NCI-H2196 treated with DMSO at 0.1 percent for 48 hours (cell line): ENCODE results near the gene STRN3.

Source experiments
- DNase-seq: peaks from one replicate; lab custom pipeline; 2025; ENCODE audit not compliant: unreplicated experiment; lab: John Stamatoyannopoulos, UW

Gene STRN3

DNA sequence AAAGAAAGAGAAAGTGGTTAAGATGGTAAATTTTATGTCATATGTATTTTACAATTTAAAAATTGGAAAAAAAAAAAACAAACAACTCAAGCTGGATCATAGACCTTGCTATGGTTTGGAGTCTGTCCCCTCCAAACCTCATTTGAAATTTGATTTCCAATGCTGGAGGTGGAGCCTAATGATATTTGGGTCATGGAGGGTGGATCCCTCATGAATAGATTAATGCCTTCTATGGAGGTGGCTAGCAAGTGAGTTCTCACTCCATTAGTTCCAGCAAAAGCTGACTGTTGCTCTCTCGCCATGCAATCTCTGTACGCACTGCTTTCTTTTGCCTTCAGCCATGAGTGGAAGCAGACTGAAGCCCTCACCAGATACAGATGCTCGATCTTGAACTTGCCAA, 22.9 kb downstream of the STRN3 start:
- no peak for DNase-seq

- DNase-seq = no peak
These were observed 24.9 kb downstream of the STRN3 start for GRCh38 chr14:31001339-31001658.

DNA sequence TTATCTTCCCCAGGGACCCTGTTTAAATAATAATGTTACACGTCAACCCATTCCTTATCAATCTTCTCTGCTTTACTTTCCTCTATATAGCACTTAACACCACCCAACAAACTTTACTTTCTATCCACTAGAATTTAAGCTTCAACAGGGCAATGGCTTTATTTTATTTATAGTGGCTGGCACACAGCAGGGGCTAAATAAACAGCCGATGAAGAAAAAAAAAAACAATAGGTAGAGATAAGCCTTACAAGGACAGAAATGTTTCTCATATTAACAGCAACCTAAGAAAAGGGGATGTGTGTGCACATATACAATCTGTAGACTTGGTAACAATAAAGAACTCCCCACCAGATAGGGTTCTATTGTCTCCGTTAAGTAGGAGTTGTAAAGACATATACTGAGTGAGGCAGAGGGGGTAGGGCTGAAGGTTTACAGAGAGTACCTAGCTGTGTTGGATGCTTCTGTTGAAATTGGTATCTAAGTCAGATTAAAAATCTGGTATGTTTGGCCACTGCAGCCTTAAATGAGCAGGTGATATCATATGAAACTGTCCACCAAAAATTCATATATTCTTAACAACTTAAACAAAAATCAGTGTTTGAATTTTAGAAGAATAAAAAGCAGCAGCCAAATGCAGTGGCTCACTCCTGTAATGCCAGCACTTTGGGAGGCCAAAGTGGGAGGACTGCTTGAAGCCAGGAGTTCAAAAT, 25.4 kb downstream of the STRN3 start:
- no peak for DNase-seq

GRCh38 chr14:30999038-30999773, 27.0 kb downstream of the STRN3 start:
- no peak for DNase-seq

DNA sequence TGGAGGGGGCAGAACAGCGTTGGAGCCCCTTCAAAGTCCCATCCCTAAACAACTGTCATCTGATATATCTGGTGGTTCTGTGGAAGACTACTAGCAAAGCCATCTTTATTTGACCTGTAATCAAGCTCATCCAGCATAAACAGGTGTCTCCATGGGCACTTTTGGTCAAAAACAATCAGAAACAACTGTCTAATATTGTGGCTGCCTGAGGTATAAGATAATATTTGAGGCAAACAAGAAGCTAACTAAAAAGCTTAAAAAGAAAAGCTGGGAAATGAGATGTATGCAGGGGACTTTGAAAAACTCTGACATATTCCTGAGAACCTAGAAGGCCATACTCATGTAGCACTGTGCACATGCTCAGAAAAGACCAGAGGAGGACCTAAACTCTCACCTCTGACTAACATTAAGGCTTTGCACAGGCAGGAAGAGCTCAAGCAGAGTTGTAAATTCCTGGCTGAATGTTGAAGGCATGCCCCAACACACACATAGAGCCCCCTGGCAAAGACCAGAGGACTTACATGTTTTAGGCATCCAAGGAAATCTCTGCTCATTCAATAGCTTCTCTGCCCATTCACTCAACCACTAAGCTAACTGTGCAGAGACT, 28.0 kb downstream of the STRN3 start:
- no peak for DNase-seq

DNA sequence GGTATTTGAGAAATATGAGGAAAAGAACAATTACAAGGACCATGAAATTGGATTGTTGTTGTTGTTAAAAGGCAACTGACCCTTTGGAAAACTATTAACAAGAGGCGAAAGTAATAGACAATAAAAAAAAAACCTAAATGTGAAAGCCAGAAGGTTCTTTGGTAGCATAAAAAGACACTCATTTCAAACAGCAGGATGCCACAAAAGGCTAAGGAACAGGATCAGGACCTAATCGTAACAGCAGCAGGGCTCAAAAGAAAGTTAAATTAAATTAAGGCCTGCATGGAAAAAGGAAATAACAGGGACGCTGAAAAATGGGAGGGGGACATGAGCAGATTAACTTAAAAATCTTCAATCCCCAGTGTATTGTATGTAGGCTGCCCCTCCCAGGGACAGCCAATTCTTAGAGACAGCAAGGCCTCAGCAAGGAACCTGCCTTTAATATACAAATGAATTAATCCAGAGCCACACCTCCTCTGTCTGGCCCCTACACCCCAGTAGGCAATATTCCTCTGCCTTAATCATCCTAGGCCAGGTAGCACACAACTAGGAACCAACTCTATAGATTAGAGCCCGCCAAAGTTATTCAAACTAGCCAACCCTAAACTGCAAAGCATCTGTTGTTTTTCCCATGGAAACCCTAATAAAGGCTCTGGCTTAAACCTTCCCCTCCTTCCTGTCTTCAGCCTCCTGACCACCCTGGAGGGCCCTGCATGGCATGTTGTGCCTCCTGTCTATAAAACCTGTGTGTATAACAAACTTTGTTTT, 29.1 kb downstream of the STRN3 start:
- no peak for DNase-seq

- DNase-seq = no peak
These were observed 30.5 kb downstream of the STRN3 start for GRCh38 chr14:30995689-30996088.

GRCh38 chr14:30994681-30995620, 31.2 kb downstream of the STRN3 start:
- DNase-seq = no peak

GRCh38 chr14:30993071-30993470, 33.1 kb downstream of the STRN3 start:
- DNase-seq = no peak

DNA sequence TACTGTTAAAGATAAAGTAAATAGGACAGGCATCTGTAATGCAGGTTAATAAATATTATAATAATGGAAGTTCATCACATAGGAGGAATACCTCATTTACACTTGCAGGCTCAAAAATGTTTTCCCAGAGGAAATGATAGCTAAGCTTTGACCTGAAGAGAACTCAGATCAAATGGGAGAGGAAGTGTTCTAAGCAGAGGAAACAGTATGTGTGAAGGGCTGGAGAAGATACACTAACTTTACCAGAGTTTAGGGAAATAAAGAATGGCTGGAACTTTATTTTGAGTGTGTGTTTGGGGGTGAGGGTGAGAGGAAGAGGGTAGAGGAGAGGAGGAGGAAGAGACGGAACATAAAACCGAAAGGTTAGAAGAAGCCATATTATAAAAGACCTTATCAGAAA, 34.8 kb downstream of the STRN3 start:
- no peak for DNase-seq

DNA sequence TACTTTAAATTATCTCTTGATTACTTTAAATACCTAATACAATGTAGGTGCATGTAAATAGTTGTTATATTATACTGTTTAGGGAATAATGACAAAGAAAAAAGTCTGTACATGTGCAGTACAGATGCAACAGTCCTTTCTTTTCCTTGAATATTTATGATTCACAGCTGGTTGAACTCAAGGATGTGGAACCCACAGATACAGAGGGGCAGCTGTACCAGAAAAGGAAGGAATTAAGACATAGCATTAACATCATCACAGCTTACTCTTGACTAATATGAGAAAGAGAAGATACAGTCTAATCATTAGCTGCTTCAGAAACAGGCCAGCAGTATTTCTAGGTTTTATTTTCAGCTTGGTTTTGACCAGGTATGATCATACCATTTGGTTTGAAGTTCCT, 35.4 kb downstream of the STRN3 start:
- no peak for DNase-seq

- DNase-seq = no peak
These were observed 37.7 kb downstream of the STRN3 start for GRCh38 chr14:30988509-30988908.

GRCh38 chr14:30985796-30986195, 40.4 kb downstream of the STRN3 start:
- no peak for DNase-seq

- no peak for DNase-seq
These were observed 42.3 kb downstream of the STRN3 start for GRCh38 chr14:30983858-30984257.

DNA sequence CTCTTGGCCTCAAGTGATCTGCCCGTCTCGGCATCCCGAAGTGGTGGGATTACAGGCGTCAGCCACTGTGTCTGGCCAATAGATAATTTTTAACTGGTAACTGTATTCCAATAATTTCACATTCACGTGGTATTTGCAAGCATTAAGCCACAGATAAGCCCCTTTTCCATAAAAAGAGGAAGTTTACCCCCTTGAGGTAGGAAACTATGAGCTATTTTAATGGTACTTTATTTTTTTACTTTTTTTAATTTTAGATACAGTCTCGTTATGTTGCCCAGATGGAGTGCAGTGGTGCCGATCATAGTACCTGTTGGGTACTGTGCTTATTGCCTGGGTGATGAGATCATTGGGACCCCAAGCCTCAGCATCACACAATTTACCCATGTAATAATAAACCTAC, 43.6 kb downstream of the STRN3 start:
- DNase-seq = no peak

DNA sequence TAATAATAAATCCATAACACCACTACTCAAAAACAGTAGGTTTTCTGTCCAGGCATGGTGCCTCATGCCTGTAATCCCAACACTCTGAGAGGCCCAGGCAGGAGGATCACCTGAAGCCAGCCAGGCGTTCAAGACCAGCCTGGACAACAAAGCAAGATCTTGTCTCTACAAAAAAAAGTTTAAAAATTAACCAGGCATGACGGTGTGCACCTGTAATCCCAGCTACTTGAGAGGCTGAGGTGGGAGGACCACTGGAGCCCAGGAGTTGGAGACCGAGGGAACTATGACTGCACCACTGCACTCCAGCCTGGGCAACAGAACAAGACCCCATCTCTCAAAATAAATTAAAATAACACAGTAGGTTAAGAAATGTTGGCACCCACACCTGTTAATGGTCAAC, 45.2 kb downstream of the STRN3 start:
- no peak for DNase-seq

GRCh38 chr14:30980106-30980704, 46.0 kb downstream of the STRN3 start:
- DNase-seq = peak; percentile 61

GRCh38 chr14:30977752-30978151, 48.4 kb downstream of the STRN3 start:
- DNase-seq = no peak

GRCh38 chr14:30974628-30975027, 51.6 kb downstream of the STRN3 start:
- no peak for DNase-seq

DNA sequence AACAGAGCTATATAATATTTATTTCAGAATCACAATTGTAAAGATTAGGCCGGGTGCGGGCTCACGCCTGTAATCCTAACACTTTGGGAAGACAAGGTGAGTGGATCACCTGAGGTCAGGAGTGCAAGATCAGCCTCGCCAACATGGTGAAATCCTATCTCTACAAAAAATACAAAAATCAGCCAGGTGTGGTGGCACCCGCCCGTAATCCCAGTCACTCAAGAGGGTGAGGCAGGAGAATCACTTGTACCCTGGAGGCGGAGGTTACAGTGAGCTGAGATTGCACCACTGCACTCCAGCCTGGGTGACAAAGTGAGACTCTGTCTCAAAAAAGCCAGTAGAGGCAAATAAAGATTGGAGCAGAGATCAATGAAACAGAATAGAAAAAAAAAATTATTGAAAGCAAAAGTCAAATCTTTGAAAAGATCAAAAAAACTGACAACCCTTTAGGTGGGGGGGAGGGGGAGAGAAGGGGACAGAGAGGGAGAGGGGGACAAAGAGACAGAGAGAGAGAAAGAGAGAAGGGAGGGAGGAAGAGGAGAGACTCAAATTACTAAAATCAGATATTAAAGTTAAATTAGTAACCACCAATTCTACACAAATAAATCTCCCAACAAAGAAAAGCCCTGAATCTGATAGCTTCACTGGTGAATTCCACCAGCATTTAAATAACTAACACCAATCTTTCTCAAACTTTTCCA, 53.1 kb downstream of the STRN3 start:
- no peak for DNase-seq
